HG02571 (cell line): ENCODE measurements around the gene LKAAEAR1.
"Not testable (repeated sequence)": the region's sequence is repeated elsewhere in the genome, so short reads cannot be mapped to it uniquely, and the experiment has no call there.

Experiments used
- ATAC-seq: cut with Tn5 transposase; IDR thresholded peaks from one replicate; pipeline ENCODE4 v1.9.1; 2021; ENCODE audit warnings: mild to moderate bottlenecking, moderate library complexity; ENCODE audit not compliant: unreplicated experiment

The LKAAEAR1 gene

GRCh38 chr20:64099086-64099786 is 15.0 kb upstream of the LKAAEAR1 start:
- ATAC-seq = no peak

GRCh38 chr20:64098471-64099013 is 14.3 kb upstream of the LKAAEAR1 start:
- ATAC-seq = no peak

GRCh38 chr20:64096535-64096934 is 12.3 kb upstream of the LKAAEAR1 start:
- no peak for ATAC-seq

GRCh38 chr20:64095927-64096326 is 11.7 kb upstream of the LKAAEAR1 start:
- no peak for ATAC-seq

- no peak for ATAC-seq
Observed at GRCh38 chr20:64095455-64095854, 11.3 kb upstream of the LKAAEAR1 start.

GRCh38 chr20:64093013-64093503 is 8.9 kb upstream of the LKAAEAR1 start:
- no peak for ATAC-seq

GRCh38 chr20:64092258-64093012 is 8.2 kb upstream of the LKAAEAR1 start:
- no peak for ATAC-seq

- ATAC-seq = no peak
Observed at GRCh38 chr20:64091770-64092169, 7.6 kb upstream of the LKAAEAR1 start.

GRCh38 chr20:64091340-64091739 is 7.1 kb upstream of the LKAAEAR1 start:
- no peak for ATAC-seq

- no peak for ATAC-seq
Observed at GRCh38 chr20:64090165-64090564, 6.0 kb upstream of the LKAAEAR1 start.

- ATAC-seq = not testable (repeated sequence)
Observed at GRCh38 chr20:64088586-64088985, 4.4 kb upstream of the LKAAEAR1 start.

GRCh38 chr20:64087226-64087825 is 3.1 kb upstream of the LKAAEAR1 start:
- not testable (repeated sequence) for ATAC-seq

GRCh38 chr20:64086801-64087200 is 2.6 kb upstream of the LKAAEAR1 start:
- ATAC-seq = no peak

GRCh38 chr20:64084685-64085152 is 521 bp upstream of the LKAAEAR1 start:
- ATAC-seq = no peak

- no peak for ATAC-seq
Observed at GRCh38 chr20:64083378-64083803, 807 bp downstream of the LKAAEAR1 start.

- no peak for ATAC-seq
Observed at GRCh38 chr20:64082820-64083377, 1.3 kb downstream of the LKAAEAR1 start.

- ATAC-seq = no peak
Observed at GRCh38 chr20:64082126-64082731, 2.0 kb downstream of the LKAAEAR1 start.

GRCh38 chr20:64081624-64081964 is 2.6 kb downstream of the LKAAEAR1 start:
- no peak for ATAC-seq

GRCh38 chr20:64080813-64081623 is 3.2 kb downstream of the LKAAEAR1 start:
- ATAC-seq = no peak
